GM18502 (cell line): ENCODE results near the gene FAM107A.

Experiments used
- ATAC-seq: cut with Tn5 transposase; IDR thresholded peaks from one replicate; pipeline ENCODE4 v1.9.1; 2021; ENCODE audit warnings: mild to moderate bottlenecking; ENCODE audit not compliant: unreplicated experiment, poor library complexity

Gene FAM107A

GRCh38 chr3:58521917-58522631 is 55.1 kb downstream of the FAM107A start:
- no peak for ATAC-seq

- no peak for ATAC-seq
These were observed 55.9 kb downstream of the FAM107A start for GRCh38 chr3:58521336-58521670.

GRCh38 chr3:58520403-58521335 is 56.5 kb downstream of the FAM107A start:
- no peak for ATAC-seq

GRCh38 chr3:58519668-58520402 is 57.4 kb downstream of the FAM107A start:
- no peak for ATAC-seq

GRCh38 chr3:58518291-58518789 is 58.9 kb downstream of the FAM107A start:
- no peak for ATAC-seq

GRCh38 chr3:58514405-58514804 is 62.8 kb downstream of the FAM107A start:
- ATAC-seq: no peak
